HUES48 (cell line): ENCODE results near the gene SMARCB1.

Source experiments
- H3K27ac ChIP-seq: one replicate; pipeline ENCODE4 v1.7.0; 2013; ENCODE audit warnings: low read depth, low read length, inconsistent platforms
- H3K27me3 ChIP-seq: 2 replicates; pipeline ENCODE4 v1.6.1; 2013; ENCODE audit warnings: mild to moderate bottlenecking, low read length; ENCODE audit not compliant: control insufficient read depth, insufficient read depth
- H3K36me3 ChIP-seq: 2 replicates; pipeline ENCODE4 v1.6.1; 2013; ENCODE audit warnings: low read length; ENCODE audit not compliant: control insufficient read depth, insufficient read depth
- H3K4me1 ChIP-seq: 2 replicates; pipeline ENCODE4 v1.6.1; 2013; ENCODE audit warnings: mild to moderate bottlenecking, low read length; ENCODE audit not compliant: control insufficient read depth, insufficient read depth
- H3K4me3 ChIP-seq: 2 replicates; pipeline ENCODE4 v1.5.1; 2013; ENCODE audit warnings: mild to moderate bottlenecking, low read depth, low read length
- H3K9ac ChIP-seq: 2 replicates; pipeline ENCODE4 v1.6.1; 2013; ENCODE audit warnings: mild to moderate bottlenecking, low read depth, low read length, moderate library complexity
- H3K9me3 ChIP-seq: 2 replicates; pipeline ENCODE4 v1.6.1; 2013; ENCODE audit warnings: low read length; ENCODE audit not compliant: control insufficient read depth, insufficient read depth

Gene SMARCB1

DNA sequence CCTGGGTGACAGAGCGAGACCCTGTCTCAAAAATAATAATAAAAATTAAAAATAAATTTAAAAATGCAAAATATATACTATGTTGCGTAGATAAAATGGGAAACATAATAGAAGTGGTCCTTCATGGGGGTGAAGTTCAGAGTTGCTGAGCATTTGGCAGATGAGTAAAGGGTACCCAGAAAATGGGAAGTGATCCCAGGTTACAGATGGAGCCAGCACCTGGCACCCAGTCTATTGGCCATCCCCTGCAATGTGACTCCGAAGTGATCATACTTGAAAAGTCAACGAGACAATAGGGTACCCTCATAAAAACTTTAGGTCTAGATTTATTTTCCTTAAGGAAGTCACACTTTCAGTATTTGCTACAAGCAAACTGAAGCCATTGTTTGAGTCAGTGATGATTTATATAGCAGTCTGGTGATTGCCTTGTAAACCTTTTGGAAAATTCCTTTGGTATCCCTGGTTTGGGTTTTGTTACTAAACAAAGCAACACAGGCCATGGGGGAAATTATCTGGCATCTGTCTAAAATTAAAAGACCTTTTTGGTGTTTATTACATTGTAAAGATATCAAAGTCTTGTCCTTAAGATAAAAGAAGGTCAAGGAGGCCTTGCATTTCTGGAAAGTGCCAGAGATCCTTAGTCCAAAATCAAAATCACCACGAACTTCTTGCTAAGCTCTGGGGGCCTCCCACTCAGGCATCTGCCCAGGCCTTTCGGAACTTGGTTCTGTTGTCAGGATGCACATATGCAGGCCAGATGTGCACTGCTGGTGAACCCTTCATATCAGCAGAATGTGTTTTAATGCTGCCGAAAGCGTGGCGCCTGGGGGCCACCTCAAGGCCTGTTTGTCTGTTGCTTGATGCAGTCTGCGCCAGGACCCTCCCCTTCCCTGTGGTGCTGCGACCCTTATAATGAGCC lies 4.3 kb downstream of the SMARCB1 start:
- Histone ChIP-seq H3K4me3 (no peak overlapping the region), H3K27me3 (no peaks in the 10 kb centered on the region), H3K4me1 (peaks cover 18% of the 10 kb centered on the region), H3K36me3 (peaks cover 47% of the 10 kb centered on the region), H3K9ac (no peak overlapping the region), H3K27ac (no peak overlapping the region), H3K9me3 (no peaks in the 10 kb centered on the region)

GRCh38 chr22:23791738-23792645 lies 5.2 kb downstream of the SMARCB1 start:
- H3K4me3 ChIP-seq = no peak overlapping the region
- H3K9ac ChIP-seq = no peak overlapping the region
- H3K36me3 ChIP-seq = peaks cover 53% of the 10 kb centered on the region
- no peaks in the 10 kb centered on the region for H3K27me3 ChIP-seq
- H3K27ac ChIP-seq = no peak overlapping the region
- peaks cover 12% of the 10 kb centered on the region for H3K4me1 ChIP-seq
- no peaks in the 10 kb centered on the region for H3K9me3 ChIP-seq

- H3K9me3 ChIP-seq = no peaks in the 10 kb centered on the region
- H3K27me3 ChIP-seq = no peaks in the 10 kb centered on the region
- no peak overlapping the region for H3K4me3 ChIP-seq
- H3K27ac ChIP-seq = no peak overlapping the region
- no peak overlapping the region for H3K9ac ChIP-seq
- peaks cover 62% of the 10 kb centered on the region for H3K36me3 ChIP-seq
- H3K4me1 ChIP-seq = peaks cover 12% of the 10 kb centered on the region
These were observed 6.6 kb downstream of the SMARCB1 start for GRCh38 chr22:23793326-23793725.

- H3K27ac ChIP-seq = no peak overlapping the region
- no peaks in the 10 kb centered on the region for H3K9me3 ChIP-seq
- H3K4me1 ChIP-seq = no peaks in the 10 kb centered on the region
- peaks cover 79% of the 10 kb centered on the region for H3K36me3 ChIP-seq
- no peak overlapping the region for H3K9ac ChIP-seq
- no peaks in the 10 kb centered on the region for H3K27me3 ChIP-seq
- H3K4me3 ChIP-seq = no peak overlapping the region
These were observed 9.7 kb downstream of the SMARCB1 start for GRCh38 chr22:23796461-23796860.

GRCh38 chr22:23800297-23801237 lies 13.8 kb downstream of the SMARCB1 start:
- H3K27me3 ChIP-seq = no peaks in the 10 kb centered on the region
- no peaks in the 10 kb centered on the region for H3K9me3 ChIP-seq
- no peaks in the 10 kb centered on the region for H3K4me1 ChIP-seq
- H3K36me3 ChIP-seq = peaks cover 78% of the 10 kb centered on the region
- H3K27ac ChIP-seq = no peak overlapping the region
- no peak overlapping the region for H3K4me3 ChIP-seq
- H3K9ac ChIP-seq = no peak overlapping the region

DNA sequence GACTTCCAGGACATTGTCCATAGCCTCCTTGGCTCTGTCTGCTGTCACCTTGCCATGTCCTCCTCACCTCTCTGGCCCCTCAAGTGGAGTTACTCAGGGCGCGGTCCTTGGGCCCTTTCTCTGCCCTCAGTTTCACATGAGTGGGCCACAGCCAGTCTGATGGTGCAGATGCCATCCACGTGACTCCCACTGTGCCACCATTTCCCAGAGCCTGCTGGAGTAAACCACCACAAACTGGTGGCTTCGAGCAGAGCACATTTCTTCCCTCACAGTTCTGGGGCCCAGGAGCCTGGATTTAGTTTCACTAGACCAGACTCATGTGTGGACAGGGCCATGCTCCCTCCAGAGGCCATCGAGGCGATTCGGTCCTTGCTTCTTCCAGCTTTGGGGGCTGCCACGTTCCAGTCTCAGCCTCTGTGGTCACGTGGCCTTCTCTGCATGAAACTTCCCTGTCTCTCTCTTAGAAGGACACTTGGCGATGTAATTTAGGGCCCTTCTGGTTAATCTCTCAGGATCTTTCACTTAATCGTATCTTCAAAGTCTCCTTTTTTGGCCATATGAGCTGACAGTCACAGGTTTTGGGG lies 14.6 kb downstream of the SMARCB1 start:
- H3K4me1 ChIP-seq = no peaks in the 10 kb centered on the region
- H3K27ac ChIP-seq = no peak overlapping the region
- no peaks in the 10 kb centered on the region for H3K9me3 ChIP-seq
- no peak overlapping the region for H3K4me3 ChIP-seq
- H3K36me3 ChIP-seq = peaks cover 80% of the 10 kb centered on the region
- no peaks in the 10 kb centered on the region for H3K27me3 ChIP-seq
- no peak overlapping the region for H3K9ac ChIP-seq

DNA sequence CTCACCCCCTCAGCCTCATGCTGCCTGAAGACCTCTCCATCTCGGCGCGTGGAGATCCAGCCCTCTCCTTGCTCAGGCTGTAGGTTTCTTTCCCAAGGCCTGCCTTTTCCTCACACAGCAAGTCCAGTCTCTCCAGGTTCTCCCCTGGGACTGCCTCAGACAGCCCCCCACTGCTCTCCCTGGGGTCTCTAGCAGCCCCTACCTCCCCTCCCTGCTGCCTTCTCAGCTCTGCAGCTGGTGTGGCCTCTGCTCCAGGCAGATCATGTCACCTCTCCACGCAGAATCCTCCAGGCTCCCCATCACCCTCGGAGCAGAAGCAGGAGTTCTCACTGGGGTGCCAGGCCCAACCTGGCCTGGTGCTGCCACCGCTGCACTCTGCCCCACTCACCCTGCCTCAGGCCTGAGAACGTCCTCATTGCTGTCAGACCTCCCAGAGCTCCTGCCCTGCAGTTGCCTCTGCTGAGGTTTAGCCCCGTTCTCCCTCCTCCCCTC lies 15.2 kb downstream of the SMARCB1 start:
- Histone ChIP-seq H3K9me3 (no peaks in the 10 kb centered on the region), H3K27me3 (no peaks in the 10 kb centered on the region), H3K27ac (no peak overlapping the region), H3K4me1 (no peaks in the 10 kb centered on the region), H3K9ac (no peak overlapping the region), H3K4me3 (no peak overlapping the region), H3K36me3 (peaks cover 82% of the 10 kb centered on the region)

- Histone ChIP-seq H3K27ac (no peak overlapping the region), H3K27me3 (no peaks in the 10 kb centered on the region), H3K36me3 (peaks cover 81% of the 10 kb centered on the region)
These were observed 16.4 kb downstream of the SMARCB1 start for GRCh38 chr22:23803001-23803819.

DNA sequence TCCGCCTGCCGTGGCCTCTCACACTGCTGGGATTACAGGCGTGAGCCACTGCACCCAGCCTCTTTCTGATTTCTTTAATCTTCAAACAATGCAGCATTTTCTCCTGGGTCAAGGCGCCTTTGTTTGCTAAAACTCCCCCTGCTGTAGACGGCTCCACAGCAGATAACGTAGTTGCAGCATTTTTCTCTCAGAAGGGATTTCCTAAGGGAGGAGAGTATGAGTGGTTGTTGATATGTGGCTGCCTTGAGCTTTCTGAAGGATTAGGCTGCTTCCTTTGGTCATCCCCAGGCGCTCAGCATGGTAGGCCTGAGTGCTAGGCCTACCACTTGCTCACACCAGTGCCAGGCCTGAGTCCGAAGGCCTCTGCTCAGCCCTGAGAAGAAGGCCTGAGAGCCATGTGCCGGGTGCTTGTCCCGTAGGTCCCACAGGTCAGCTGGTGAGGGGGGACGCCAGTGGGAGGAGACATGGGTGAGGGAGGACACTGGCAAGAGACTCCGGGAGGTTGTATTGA lies 18.1 kb downstream of the SMARCB1 start:
- Histone ChIP-seq H3K4me1 (no peaks in the 10 kb centered on the region), H3K36me3 (peaks cover 73% of the 10 kb centered on the region), H3K27me3 (no peaks in the 10 kb centered on the region), H3K4me3 (no peak overlapping the region), H3K9ac (no peak overlapping the region), H3K27ac (no peak overlapping the region), H3K9me3 (no peaks in the 10 kb centered on the region)

More at GRCh38 chr22:23803001-23803819, 16.4 kb downstream of the SMARCB1 start:
- Histone ChIP-seq H3K4me1 (no peaks in the 10 kb centered on the region), H3K9me3 (no peaks in the 10 kb centered on the region), H3K9ac (no peak overlapping the region), H3K4me3 (no peak overlapping the region)
